ENCODE measurements around the gene MCEMP1.

MCEMP1 gene

DNA sequence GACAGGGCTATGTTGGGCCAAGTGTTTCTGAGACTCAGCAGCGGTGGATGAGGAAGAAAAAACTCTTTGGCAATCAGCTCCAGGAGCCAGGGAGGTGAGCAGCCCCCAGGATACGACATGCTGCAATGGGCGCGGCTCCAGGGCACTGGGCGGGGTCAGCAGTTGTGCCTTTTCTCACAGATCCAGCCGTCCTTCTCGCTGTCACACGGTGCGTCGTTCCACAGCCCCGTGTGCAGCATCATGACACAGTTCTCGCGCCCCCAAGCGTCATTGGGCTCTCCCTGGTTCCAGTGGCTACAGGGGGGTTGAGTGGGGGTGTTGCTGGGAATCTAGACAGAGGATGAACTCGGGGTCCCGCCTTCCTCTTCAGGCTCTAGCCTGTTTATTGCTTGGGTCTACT, 52.3 kb downstream of the MCEMP1 start:
- peak; percentile 9 for DNase-seq (ENCODE audit: low read depth, low spot score)
